ENCODE results near the gene APOM. TPM values are rescaled to one million over a fixed set of nuclear protein-coding genes. Genes with fewer than 3 reads are reported as not detected.

Gene APOM
- total RNA-seq, 2 experiments from 2014 or later, result 1.5 to 2.1 TPM

DNA sequence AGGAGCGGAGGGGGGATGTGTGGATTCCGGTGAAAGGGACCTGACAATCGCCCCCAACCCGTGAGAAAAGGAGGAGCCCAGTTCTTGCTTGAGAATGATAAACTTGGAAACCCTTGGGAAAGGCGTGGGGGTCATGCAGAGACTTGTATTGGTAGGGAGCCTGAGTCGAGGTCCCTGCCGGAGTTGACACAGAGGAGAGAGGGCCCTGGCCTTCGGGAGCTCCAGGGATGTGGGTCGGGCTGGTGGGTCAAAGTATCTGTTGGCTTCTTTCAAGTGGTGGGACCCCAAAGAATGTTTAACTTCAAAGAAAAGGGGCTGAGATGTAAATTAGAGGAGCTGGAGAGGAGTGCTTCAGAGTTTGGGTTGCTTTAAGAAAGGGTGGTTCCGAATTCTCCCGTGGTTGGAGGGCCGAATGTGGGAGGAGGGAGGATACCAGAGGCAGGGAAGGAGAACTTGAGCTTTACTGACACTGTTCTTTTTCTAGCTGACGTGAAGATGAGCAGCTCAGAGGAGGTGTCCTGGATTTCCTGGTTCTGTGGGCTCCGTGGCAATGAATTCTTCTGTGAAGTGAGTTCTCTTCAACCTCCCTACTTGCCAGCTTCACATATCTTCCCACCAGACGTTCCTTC lies 10.8 kb downstream of the APOM start:
- Histone ChIP-seq H3K4me1 (ENCODE audit: insufficient read depth, low read length, poor library complexity, severe bottlenecking) (peaks cover 36% of the 10 kb centered on the region), H3K79me2 (ENCODE audit: insufficient read depth, low read depth, low read length) (peaks cover 54% of the 10 kb centered on the region), H3K4me2 (ENCODE audit: low read length) (peak overlapping the region; percentile 90), H3K9me2 (ENCODE audit: insufficient read depth, low read length) (no peaks in the 10 kb centered on the region), H2AFZ (ENCODE audit: low read length) (no peak overlapping the region), H3K4me3 (ENCODE audit: low read depth, low read length, poor library complexity, severe bottlenecking) (peak overlapping the region; percentile 99), H3K9me3 (ENCODE audit: low read length) (no peaks in the 10 kb centered on the region), H3K36me3 (ENCODE audit: insufficient read depth, low read length) (peaks cover 76% of the 10 kb centered on the region), H3K27ac (ENCODE audit: low read depth, low read length, poor library complexity, severe bottlenecking) (peak overlapping the region; percentile 90), H4K20me1 (ENCODE audit: insufficient read depth, low read length) (0 out of 2 replicates have a peak, but pooled peaks cover 3% of the 10 kb centered on the region)
- DNase-seq (ENCODE audit: low spot score), result no peak
- intact Hi-C loops (cut with micrococcal nuclease; ENCODE audit: unreplicated experiment), result no loop called here
- ChIA-PET CTCF (ENCODE audit: unreplicated experiment) (no interaction called here), POLR2A (interaction anchor here (0.7 to 0.9 kb wide), 2 partner anchors 13 to 37 kb away, joined by 3 read pairs; partner anchors contain the start of gene ABHD16A)
- no TSS peak for BruUV-seq (replicated peaks)
- TF ChIP-seq EZH2phosphoT487 (IDR thresholded peaks at IDR 0.05; ENCODE audit: borderline replicate concordance, low read depth, low read length), result no peak
- TF ChIP-seq, protein P1, sequence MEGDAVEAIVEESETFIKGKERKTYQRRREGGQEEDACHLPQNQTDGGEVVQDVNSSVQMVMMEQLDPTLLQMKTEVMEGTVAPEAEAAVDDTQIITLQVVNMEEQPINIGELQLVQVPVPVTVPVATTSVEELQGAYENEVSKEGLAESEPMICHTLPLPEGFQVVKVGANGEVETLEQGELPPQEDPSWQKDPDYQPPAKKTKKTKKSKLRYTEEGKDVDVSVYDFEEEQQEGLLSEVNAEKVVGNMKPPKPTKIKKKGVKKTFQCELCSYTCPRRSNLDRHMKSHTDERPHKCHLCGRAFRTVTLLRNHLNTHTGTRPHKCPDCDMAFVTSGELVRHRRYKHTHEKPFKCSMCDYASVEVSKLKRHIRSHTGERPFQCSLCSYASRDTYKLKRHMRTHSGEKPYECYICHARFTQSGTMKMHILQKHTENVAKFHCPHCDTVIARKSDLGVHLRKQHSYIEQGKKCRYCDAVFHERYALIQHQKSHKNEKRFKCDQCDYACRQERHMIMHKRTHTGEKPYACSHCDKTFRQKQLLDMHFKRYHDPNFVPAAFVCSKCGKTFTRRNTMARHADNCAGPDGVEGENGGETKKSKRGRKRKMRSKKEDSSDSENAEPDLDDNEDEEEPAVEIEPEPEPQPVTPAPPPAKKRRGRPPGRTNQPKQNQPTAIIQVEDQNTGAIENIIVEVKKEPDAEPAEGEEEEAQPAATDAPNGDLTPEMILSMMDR (conservative IDR thresholded peaks at IDR 0.05; ENCODE audit: low read length), result no peak

DNA sequence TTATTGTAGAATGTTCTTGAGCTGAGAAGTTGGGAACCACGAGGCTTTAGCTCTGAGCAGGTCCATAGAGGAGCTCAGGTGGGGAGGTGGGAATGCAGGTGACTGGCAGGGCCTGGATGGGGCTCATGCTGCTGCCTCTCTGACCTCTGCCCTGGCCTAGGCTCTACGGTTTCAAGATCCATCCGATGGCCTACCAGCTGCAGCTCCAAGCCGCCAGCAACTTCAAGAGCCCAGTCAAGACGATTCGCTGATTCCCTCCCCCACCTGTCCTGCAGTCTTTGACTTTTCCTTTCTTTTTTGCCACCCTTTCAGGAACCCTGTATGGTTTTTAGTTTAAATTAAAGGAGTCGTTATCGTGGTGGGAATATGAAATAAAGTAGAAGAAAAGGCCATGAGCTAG lies 14.0 kb downstream of the APOM start, which contains the start of gene LY6G5B:
Gene LY6G5B (plus strand): TSS at position 301 of the 400 bp plus-strand sequence. CDS start 975 bp downstream, outside the sequence.
- Histone ChIP-seq H3K9me2 (ENCODE audit: insufficient read depth, low read length) (no peaks in the 10 kb centered on the region), H3K4me3 (ENCODE audit: low read depth, low read length, poor library complexity, severe bottlenecking) (no peak within 1 kb of the TSS), H3K9me3 (ENCODE audit: low read length) (no peaks in the 10 kb centered on the region), H3K4me1 (ENCODE audit: insufficient read depth, low read length, poor library complexity, severe bottlenecking) (peaks cover 11% of the 10 kb centered on the region), H4K20me1 (ENCODE audit: insufficient read depth, low read length) (0 out of 2 replicates have a peak, but pooled peaks cover 3% of the 10 kb centered on the region), H3K36me3 (ENCODE audit: insufficient read depth, low read length) (peaks cover 74% of the 10 kb centered on the region), H3K4me2 (ENCODE audit: low read length) (no peak within 1 kb of the TSS), H3K79me2 (ENCODE audit: insufficient read depth, low read depth, low read length) (peaks cover 30% of the 10 kb centered on the region), H2AFZ (ENCODE audit: low read length) (no peak within 1 kb of the TSS), H3K27ac (ENCODE audit: low read depth, low read length, poor library complexity, severe bottlenecking) (no peak within 1 kb of the TSS)
- intact Hi-C loops (cut with micrococcal nuclease; ENCODE audit: unreplicated experiment), result no loop called here
- POLR2A ChIA-PET, result interaction anchor here (0.9 kb wide), 1 partner anchor 35 kb away, joined by 3 read pairs; no protein-coding TSS in a partner anchor
- BruUV-seq (replicated peaks), result no TSS peak
- DNase-seq (ENCODE audit: low spot score), result no peak
- CTCF ChIA-PET (ENCODE audit: unreplicated experiment), result no interaction called here
- TF ChIP-seq EZH2phosphoT487 (IDR thresholded peaks at IDR 0.05; ENCODE audit: borderline replicate concordance, low read depth, low read length), result no peak
- TF ChIP-seq, protein P1 (conservative IDR thresholded peaks at IDR 0.05; ENCODE audit: low read length), result no peak

DNA sequence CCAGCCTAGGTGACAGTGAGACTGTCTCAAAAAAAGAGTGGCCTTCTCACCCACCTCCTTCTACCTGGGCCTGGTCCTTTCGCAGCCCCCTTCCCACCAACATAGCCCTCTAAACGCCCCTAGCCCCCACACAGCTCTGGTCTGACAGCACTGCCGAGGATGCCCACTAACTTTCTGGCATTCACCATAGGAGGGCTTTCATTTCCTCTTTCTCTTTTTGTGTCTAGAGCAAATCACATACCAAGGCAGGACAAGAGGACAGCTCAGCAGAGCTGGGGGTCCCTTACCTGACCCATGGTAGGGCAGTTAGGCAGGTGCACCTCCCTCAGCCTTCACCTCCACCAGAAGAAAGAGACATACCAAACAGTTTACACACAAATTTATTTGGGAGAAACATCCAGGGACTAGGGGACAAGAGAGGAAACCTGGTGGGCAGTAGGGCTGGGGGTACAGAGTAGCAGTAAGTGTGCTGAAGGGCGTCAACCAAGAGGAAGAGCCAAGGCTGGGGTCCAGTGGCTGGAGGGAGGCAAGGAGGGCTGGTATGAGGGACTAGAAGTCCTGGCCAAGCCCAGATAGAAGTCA lies 20.7 kb downstream of the APOM start:
- peak; percentile 36 for DNase-seq (ENCODE audit: low spot score)
- no peaks in the 10 kb centered on the region for H4K20me1 ChIP-seq (ENCODE audit: insufficient read depth, low read length)
- CTCF ChIA-PET (ENCODE audit: unreplicated experiment), result no interaction called here
- no TSS peak for BruUV-seq (replicated peaks)
- H3K79me2 ChIP-seq (ENCODE audit: insufficient read depth, low read depth, low read length), result no peaks in the 10 kb centered on the region
- POLR2A ChIA-PET, result no interaction called here
- peaks cover 28% of the 10 kb centered on the region for H3K4me1 ChIP-seq (ENCODE audit: insufficient read depth, low read length, poor library complexity, severe bottlenecking)
- TF ChIP-seq EZH2phosphoT487 (IDR thresholded peaks at IDR 0.05; ENCODE audit: borderline replicate concordance, low read depth, low read length), result no peak
- TF ChIP-seq, protein P1 (conservative IDR thresholded peaks at IDR 0.05; ENCODE audit: low read length), result no peak
- H3K4me2 ChIP-seq (ENCODE audit: low read length), result no peak overlapping the region
- intact Hi-C loops (cut with micrococcal nuclease; ENCODE audit: unreplicated experiment), result no loop called here
- H3K36me3 ChIP-seq (ENCODE audit: insufficient read depth, low read length), result peaks cover 31% of the 10 kb centered on the region
- H2AFZ ChIP-seq (ENCODE audit: low read length), result no peak overlapping the region
- H3K9me3 ChIP-seq (ENCODE audit: low read length), result no peaks in the 10 kb centered on the region
- no peak overlapping the region for H3K4me3 ChIP-seq (ENCODE audit: low read depth, low read length, poor library complexity, severe bottlenecking)
- H3K27ac ChIP-seq (ENCODE audit: low read depth, low read length, poor library complexity, severe bottlenecking), result no peak overlapping the region
- H3K9me2 ChIP-seq (ENCODE audit: insufficient read depth, low read length), result no peaks in the 10 kb centered on the region
